Measurements from ENCODE around the gene SPP1. TPM values are rescaled to one million over a fixed set of nuclear protein-coding genes. Genes with fewer than 3 reads are reported as not detected.
"Not testable (repeated sequence)": the region's sequence is repeated elsewhere in the genome, so short reads cannot be mapped to it uniquely, and the experiment has no call there.

SPP1 gene
- total RNA-seq, 4 donors from 2014 or later, result 59.0 to 344 (median 174) TPM

GRCh38 chr4:88018466-88018865 lies 43.0 kb downstream of the SPP1 start:
- Histone ChIP-seq H3K4me1 (peaks cover 0 to 66% (median 9%) of the 10 kb centered on the region in 4 donors), H3K4me3 (peak overlapping the region in 1 of 4 donors; percentile 16), H3K27ac (peak overlapping the region; percentile 58 to 92 (median 85)), H3K9me3 (no peaks in the 10 kb centered on the region), H3K36me3 (peaks cover 0 to 26% (median 0%) of the 10 kb centered on the region in 3 donors), H3K27me3 (no peaks in the 10 kb centered on the region)
- peak in 1 of 2 donors; percentile 47 for DNase-seq (ENCODE audit: low spot score in 2 of 2)
- WGBS, 2 donors, result 71 to 77% methylated on average over 5 of the region's 5 CpGs
- no peak for TF ChIP-seq EP300 (IDR thresholded peaks at IDR 0.05)
- no peak for TF ChIP-seq POLR2A (IDR thresholded peaks at IDR 0.05)
- TF ChIP-seq, protein P1, sequence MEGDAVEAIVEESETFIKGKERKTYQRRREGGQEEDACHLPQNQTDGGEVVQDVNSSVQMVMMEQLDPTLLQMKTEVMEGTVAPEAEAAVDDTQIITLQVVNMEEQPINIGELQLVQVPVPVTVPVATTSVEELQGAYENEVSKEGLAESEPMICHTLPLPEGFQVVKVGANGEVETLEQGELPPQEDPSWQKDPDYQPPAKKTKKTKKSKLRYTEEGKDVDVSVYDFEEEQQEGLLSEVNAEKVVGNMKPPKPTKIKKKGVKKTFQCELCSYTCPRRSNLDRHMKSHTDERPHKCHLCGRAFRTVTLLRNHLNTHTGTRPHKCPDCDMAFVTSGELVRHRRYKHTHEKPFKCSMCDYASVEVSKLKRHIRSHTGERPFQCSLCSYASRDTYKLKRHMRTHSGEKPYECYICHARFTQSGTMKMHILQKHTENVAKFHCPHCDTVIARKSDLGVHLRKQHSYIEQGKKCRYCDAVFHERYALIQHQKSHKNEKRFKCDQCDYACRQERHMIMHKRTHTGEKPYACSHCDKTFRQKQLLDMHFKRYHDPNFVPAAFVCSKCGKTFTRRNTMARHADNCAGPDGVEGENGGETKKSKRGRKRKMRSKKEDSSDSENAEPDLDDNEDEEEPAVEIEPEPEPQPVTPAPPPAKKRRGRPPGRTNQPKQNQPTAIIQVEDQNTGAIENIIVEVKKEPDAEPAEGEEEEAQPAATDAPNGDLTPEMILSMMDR (IDR thresholded peaks at IDR 0.05), result no peak

- H3K27me3 ChIP-seq, result no peaks in the 10 kb centered on the region
- no peak overlapping the region for H3K4me3 ChIP-seq
- H3K4me1 ChIP-seq, result peaks cover 0 to 34% (median 9%) of the 10 kb centered on the region in 4 donors
- peak overlapping the region in 1 of 4 donors; percentile 10 for H3K27ac ChIP-seq
- peaks cover 0 to 9% (median 3%) of the 10 kb centered on the region in 4 donors for H3K9me3 ChIP-seq
- TF ChIP-seq, protein P1 (IDR thresholded peaks at IDR 0.05), result no peak
- TF ChIP-seq EP300 (IDR thresholded peaks at IDR 0.05) (no peak), POLR2A (IDR thresholded peaks at IDR 0.05) (no peak)
- no peak for DNase-seq (ENCODE audit: low spot score in 2 of 2)
- peaks cover 0 to 46% (median 0%) of the 10 kb centered on the region in 3 donors for H3K36me3 ChIP-seq
Measured at GRCh38 chr4:88021824-88022223, 46.3 kb downstream of the SPP1 start.

DNA sequence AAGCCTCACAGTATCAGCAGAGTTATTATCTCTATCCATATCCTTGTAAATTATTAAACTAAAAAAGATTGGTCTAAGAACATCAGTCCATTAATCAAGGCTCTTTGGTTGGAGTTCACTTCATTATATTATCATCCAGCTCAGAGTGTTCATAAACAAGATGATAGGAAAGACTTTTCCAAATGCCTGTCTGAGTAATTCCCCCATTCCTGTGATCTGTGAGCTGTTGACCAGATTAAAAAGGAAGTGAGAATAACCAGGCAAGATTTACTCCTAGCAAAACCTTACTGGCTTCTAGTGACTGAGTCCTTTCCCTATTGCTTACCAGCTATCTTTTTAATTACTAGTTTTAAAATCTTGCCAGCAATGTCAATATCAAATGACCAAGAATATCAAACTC lies 46.8 kb downstream of the SPP1 start:
- H3K36me3 ChIP-seq, result peaks cover 0 to 51% (median 0%) of the 10 kb centered on the region in 3 donors
- no peak overlapping the region for H3K27ac ChIP-seq
- no peak for TF ChIP-seq EP300 (IDR thresholded peaks at IDR 0.05)
- TF ChIP-seq POLR2A (IDR thresholded peaks at IDR 0.05), result no peak
- TF ChIP-seq, protein P1 (IDR thresholded peaks at IDR 0.05), result no peak
- peaks cover 0 to 9% (median 3%) of the 10 kb centered on the region in 4 donors for H3K9me3 ChIP-seq
- H3K4me3 ChIP-seq, result no peak overlapping the region
- no peak for DNase-seq (ENCODE audit: low spot score in 2 of 2)
- no peaks in the 10 kb centered on the region for H3K27me3 ChIP-seq
- H3K4me1 ChIP-seq, result peaks cover 0 to 31% (median 9%) of the 10 kb centered on the region in 4 donors

- not testable (repeated sequence) for H3K27ac ChIP-seq; H3K9me3 ChIP-seq; H3K4me3 ChIP-seq; DNase-seq (ENCODE audit: low spot score in 2 of 2); H3K27me3 ChIP-seq
- H3K4me1 ChIP-seq, result peaks cover 0 to 23% (median 8%) of the 10 kb centered on the region in 4 donors
- WGBS, 2 donors, result 95 to 98% methylated on average over 6 of the region's 6 CpGs
- H3K36me3 ChIP-seq, result peaks cover 0 to 52% (median 0%) of the 10 kb centered on the region in 3 donors
Measured at GRCh38 chr4:88025868-88026661, 50.6 kb downstream of the SPP1 start.

- TF ChIP-seq EP300 (IDR thresholded peaks at IDR 0.05), result peak in 1 of 2 donors; percentile 40
- TF ChIP-seq POLR2A (IDR thresholded peaks at IDR 0.05), result no peak
- Histone ChIP-seq H3K27ac (peak overlapping the region in 3 of 4 donors; percentile 13 to 84 (median 64)), H3K36me3 (peaks cover 0 to 44% (median 0%) of the 10 kb centered on the region in 3 donors), H3K4me1 (peaks cover 0 to 23% (median 8%) of the 10 kb centered on the region in 4 donors), H3K27me3 (no peaks in the 10 kb centered on the region), H3K4me3 (no peak overlapping the region), H3K9me3 (peaks cover 0 to 9% (median 3%) of the 10 kb centered on the region in 4 donors)
- WGBS, 2 donors, result 37 to 46% methylated on average over 4 of the region's 4 CpGs
- DNase-seq (ENCODE audit: low spot score in 2 of 2), result no peak
Measured at GRCh38 chr4:88027611-88028608, 52.4 kb downstream of the SPP1 start.
